T-helper 1 cell treated with Interleukin-12 subunit alpha and Interleukin-12 subunit beta and Interleukin-4 antibody, amounts not matched to agents 30 ng/mL and 1 ng/mL, for 36 hours (primary cell): ENCODE measurements around the gene NRP2. TPM values are rescaled to one million over a fixed set of nuclear protein-coding genes. Genes with fewer than 3 reads are reported as not detected.

Source experiments
- intact Hi-C: fragments of 100-400 bp; cut with micrococcal nuclease; formaldehyde crosslinking; loops from one replicate; pipeline ENCODE4 v1.15.1; 2024
- total RNA-seq: library from RNA; stranded (reverse); gene quantifications from 2 replicates; pipeline ENCODE4 v1.2.3, GENCODE V29; 2022

NRP2 gene
- total RNA-seq, 1 donor from 2014 or later = 11.4 TPM

DNA sequence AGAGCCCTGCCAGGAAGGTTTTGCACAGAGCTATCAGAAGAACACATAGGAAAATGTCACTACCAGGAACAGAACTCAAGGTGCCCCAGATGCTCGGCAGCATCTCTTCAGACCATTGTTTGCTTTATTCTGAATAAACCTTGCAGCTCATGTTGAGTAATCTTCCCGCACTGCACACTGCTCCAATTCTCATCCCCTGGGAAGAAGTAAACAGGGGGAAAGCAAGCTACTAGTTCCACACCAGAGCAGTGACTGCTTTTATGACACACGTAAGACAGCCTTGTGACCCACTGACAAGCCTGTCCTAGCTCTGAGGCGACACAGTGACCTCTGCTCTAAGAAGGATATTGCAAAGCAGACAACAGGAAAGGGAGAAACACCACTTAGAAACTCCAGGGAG is 44.2 kb downstream of the NRP2 start:
- intact Hi-C loops = no loop called here

DNA sequence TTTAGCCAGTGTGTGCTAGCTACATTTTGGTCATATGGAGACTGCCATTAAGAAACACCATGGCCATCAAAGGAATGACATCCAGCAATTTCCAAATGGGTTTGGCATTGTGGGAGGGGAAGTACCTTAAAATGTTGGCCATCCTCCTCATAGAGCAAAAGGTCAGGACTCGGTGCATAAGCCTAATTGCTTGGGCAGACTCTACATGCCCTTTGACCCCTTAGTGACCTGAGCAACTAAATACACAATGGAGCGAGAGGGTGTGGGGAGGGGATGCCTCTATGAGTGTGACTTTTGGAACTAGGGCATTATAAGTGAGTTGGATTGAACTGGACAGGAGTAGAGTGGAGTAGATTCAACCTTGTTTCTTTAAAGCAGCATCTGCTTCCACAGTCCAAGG is 44.9 kb downstream of the NRP2 start:
- intact Hi-C loops = no loop called here

DNA sequence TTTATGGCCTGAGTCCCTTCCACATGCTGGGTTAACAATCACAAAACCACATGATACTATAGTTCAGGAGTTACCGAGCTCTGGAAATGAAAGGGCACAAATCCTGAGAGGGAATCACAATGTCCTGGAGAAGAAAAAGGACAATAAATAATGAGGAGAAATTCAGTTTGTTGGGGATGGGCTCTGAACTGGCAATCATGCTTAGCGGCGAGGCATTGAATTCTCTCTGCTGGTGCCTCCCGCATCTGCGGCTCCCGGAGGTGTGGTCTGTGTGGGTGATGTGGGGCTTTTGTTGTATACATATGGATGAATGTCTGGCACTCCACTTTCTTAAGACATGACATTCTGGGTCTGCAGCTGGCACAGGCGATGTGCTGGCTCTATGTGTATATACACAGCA is 46.1 kb downstream of the NRP2 start:
- intact Hi-C loops = no loop called here

DNA sequence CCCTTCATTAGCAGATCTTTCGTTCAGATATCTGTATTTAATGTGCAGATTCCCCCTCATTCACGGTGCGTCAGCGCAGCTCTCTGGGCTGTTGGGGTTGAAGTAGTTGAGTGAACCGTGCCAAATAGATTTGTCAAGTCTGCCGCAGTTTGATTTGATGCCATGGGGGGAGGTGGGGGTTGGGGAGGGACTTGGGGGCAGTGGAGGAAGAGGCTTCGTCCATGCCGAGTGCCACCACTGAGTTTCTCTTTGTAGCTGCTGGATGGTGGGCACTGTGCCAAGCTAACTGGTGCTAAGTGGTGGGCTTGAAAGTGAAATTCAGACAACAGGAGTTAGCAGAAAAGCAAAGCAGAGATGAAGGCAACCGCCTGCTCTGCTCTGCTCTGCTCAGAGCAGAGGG is 47.9 kb downstream of the NRP2 start:
- intact Hi-C loops = no loop called here

DNA sequence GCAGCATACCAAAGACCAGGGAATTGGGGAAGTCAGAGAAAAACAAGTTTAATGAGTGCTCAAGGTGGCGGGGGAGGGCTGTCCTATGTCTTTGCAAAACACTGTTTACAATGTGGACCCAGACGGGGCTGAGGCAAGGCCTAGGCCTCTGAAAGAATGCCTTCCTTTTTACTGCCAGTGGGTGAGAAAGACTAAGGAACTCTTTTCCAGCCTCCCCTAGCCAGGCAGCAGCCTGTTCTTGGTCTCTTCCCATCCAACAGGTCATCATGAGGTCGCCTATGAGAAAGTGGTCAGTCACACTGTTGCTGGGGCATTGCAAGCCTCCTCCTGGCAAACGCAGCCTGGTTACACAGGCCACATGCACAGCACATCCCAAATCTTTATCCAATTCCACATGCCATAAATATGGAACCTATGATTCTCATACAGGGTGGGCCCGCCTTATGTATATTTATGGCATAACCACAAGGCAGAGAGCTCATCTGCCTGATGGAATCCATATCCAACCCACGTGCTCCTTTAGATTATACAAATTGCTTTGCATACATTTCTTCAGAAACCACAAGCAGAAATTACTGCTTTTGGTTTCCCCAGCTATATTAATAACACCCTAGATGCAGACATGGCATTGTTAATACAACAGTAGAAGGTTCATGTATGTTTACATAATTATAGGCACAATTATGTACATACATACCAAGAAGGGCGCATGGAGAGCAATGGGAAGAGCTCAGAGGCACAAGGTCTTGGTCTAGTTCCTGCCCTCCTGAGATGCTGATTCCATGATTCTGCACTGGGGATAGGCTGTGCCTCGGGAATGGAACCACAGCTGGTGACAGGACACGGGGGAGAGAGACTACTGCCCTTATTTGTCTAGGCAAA is 48.6 kb downstream of the NRP2 start:
- intact Hi-C loops = no loop called here

DNA sequence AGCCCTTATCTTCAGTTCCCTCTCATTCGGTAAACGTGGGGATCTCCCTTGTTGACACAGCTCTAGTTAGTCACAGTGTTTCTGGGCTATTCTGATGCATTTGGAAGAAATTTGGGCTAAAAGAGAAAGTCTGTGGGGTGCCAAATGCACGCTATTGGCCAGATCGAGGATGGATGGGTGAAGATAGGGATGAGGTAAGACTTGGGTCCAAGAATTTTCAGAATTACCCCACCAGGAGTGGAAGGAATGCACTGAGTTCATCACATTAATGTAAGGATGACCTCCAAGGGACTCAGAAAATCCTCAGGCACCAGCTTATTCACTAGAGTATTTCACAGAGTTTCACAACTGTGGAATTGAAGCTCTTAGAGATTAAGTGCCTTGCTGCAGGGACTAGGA is 49.3 kb downstream of the NRP2 start:
- intact Hi-C loops = no loop called here

DNA sequence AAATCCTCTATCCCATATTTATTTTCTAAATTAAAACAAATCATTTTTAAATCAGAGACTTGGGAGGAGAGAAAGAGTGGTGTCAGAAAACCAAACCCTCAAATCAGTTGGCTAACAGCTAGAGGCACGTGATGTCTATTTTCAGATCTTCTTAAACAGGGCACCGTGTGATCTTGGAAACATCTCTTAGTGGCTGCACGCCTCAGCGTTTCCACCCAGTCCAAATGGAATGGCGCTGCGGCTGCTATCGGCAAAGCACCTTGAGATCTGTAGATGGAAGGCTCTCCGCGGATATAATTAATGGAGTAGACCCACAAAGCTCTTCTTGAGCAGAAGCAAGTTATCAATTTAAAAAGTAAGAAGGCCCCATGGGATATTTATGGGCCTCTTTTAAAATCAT is 50.0 kb downstream of the NRP2 start:
- intact Hi-C loops = no loop called here

DNA sequence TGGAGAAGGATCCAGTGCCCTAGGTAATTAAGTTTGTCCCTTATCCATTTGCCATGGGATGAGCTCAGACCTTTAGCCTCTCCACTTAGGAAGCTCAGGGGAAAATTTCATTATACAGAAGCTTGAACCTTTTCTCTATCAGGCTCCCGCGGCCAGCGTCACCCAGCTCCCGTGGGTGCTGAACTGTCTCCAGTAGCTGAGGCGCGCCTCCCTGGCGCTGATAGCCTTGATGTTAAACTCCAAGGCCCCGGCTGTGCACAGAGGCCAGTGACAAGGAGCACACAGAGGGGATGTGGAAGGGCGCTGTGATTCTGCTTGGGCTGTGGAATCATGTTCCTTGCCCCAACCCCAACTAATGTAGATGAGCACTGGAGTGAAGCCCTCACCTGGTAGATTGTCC is 50.8 kb downstream of the NRP2 start:
- intact Hi-C loops = no loop called here

DNA sequence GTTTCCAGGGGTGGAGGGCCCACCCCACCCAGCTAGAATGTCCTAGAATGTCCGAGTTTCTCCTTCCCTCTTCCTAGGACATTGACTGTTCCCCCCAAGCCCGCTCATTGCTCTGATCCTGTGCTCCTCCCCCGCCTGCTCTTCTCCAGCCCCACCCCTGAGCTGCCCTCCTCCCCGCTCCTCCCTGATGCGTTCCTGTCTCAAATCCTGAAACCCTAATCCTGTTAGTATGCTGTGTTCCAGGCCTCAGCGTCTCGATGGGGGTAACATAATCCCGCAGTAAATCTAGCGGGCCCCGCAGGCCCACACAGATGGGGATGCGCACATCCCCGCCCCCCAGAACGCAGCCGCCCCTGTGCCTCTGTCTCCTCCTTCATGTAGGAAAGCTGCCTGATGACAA is 51.3 kb downstream of the NRP2 start:
- intact Hi-C loops = no loop called here

DNA sequence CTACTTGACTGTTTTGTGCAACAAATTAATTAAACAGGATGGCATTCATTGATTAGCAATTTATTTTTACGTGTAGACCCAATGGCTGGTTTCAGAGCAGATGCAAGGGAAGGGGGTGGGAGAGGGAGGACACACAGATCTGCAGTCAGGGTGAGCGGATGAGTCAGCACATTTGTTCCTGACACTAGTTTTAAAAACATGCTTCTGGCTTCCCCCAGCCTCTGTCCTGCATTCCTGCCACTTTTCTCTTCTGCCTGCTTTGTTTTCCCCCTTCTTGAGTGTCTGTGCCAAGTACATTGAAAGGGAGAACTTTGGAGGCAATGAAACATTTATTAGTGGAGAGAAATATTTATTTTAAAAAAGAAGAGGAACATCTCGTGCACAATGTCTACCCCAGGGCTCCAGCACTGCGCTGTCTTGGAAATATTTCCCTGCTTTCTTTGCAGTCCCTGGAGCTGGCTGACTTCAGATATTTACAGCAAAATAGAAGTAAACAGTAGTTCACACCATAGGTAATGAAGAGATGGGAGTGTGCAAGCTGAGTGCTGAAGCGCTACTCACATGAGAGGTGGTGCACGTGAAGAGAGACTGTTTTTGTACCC is 52.2 kb downstream of the NRP2 start:
- intact Hi-C loops = no loop called here

DNA sequence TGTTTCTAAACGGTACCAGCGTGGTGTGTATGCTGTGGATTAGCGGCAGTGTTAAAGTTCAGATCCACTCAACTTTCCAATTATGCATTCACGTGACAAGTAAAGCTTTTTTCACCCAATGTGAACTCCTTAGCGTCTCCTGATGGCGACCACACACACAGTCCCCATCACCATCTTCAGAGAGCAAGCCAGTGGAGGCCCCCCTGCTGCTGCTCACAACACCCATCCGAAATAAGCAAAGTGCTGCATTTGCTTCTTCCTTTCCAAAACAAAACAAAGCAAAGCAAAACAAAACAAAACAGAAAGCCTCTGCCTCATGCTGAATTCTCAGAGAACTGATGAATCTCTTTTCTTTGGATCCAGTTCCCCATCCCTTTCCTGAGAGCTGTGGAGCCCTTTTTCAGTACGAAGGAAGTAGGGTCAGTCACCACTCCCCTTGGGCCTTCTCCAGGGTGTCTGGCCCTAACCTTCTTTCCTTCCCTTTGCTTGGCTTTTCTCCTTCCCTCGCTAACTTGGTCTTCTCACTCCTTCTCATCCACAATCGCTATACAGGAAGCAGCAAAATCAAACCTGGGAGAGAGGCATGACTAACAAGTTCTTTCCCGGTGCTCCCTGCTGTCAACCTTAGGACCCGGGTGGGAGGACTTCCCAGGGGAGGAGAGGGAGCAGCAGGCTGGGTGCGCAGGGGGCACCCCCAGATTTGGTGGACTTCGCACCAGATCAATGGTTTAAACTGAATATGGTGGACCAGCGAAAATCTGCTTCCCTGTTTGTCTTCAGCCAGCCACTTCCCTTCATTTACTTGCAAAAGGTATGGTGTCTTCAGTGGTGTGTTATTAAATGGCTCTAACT is 56.0 kb downstream of the NRP2 start:
- intact Hi-C loops = no loop called here

DNA sequence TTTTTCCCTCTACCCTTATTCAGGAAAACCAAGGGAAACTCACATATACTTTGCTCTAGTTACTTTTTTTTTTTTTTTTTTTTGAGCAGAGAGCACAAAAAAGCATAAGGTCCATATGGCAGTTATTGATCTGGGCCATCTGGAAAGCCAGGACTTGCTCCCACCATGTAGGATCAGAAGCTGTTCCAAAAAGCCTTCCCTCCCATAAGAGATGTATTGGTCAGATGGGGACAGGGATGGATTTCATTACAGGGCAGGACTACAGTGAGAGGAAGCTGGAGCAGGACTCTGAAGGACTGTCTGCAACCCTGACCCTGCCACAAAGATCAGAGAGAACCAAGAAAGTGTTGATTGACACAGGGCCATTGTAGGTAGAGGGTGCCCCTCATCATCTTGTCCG is 57.3 kb downstream of the NRP2 start:
- intact Hi-C loops = no loop called here

DNA sequence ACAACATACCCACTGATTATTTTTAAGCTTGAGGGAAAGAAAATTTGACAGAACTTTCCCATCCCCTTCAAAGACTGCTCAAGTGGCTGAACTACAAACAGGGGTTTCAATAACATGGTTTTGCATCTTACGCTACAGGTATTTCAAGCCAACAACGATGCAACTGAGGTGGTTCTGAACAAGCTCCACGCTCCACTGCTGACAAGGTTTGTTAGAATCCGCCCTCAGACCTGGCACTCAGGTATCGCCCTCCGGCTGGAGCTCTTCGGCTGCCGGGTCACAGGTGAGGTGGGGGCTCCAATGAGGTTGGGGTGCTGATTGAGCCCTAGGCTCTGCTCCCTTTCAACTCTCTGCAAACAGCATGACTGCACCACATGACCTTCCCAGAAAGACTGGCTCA is 58.1 kb downstream of the NRP2 start:
- intact Hi-C loops = no loop called here

DNA sequence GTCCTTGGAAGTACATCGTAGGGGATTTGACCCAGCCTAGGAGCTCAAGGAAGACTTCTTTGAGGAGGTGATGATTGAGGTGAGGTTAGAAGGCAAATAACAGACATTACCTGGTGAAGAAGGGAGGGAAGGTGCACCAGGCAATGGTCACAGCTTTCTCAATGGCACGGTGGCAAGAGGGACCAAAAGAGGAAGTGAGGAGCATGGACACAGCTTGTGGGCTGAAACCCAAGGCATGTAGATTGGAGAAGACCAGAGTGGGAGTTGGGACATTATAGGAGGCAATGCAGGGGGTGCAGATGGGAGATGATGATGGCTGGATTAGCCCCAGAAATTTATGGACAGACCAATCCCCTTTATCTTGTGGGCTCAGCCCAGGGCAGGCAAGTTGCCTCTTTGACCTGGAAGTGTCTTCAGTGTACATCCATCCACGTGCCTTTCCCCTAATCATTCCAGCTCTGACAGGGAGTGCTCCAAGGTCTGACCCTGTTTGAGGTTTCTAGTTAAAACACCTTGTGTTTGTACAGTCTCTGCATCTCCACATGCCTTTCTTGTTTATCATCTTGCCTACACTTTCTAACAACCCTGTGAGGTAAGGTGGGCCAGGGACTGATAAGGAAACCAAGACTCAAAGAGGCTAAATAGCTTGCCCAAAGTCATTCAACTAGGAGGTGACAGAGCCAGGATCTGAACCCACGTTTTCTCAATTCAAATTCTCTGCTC is 59.1 kb downstream of the NRP2 start:
- intact Hi-C loops = no loop called here

DNA sequence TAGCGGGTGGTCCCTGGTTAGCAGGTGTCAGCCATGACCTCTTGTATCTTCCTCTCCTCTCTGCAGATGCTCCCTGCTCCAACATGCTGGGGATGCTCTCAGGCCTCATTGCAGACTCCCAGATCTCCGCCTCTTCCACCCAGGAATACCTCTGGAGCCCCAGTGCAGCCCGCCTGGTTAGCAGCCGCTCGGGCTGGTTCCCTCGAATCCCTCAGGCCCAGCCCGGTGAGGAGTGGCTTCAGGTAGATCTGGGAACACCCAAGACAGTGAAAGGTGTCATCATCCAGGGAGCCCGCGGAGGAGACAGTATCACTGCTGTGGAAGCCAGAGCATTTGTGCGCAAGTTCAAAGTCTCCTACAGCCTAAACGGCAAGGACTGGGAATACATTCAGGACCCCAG is 60.8 kb downstream of the NRP2 start:
- intact Hi-C loops = no loop called here

DNA sequence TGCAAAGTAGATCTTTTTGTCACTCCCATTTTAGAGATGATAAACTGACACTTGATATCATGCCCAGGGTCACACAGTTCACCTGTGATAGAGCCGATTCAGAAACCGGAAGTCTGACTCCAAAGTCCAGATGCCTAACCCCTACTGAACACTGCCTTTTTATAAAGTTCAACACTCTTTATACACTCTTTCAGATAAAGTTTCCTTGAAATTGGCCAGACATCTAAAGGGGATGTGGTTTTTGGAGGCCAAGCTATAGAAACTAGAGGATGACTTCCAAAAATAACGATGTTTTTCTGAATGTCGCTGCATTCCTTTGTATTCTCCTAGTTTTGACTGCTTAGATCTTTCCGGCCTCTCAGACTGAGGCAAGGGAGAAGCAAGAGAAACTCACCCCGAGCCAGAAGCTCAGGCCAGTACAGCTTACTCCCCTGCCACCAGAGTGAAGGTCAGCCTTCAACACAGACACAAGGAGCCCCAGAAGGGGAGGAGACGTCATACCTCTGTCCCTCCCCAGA is 61.8 kb downstream of the NRP2 start:
- intact Hi-C loops = no loop called here

DNA sequence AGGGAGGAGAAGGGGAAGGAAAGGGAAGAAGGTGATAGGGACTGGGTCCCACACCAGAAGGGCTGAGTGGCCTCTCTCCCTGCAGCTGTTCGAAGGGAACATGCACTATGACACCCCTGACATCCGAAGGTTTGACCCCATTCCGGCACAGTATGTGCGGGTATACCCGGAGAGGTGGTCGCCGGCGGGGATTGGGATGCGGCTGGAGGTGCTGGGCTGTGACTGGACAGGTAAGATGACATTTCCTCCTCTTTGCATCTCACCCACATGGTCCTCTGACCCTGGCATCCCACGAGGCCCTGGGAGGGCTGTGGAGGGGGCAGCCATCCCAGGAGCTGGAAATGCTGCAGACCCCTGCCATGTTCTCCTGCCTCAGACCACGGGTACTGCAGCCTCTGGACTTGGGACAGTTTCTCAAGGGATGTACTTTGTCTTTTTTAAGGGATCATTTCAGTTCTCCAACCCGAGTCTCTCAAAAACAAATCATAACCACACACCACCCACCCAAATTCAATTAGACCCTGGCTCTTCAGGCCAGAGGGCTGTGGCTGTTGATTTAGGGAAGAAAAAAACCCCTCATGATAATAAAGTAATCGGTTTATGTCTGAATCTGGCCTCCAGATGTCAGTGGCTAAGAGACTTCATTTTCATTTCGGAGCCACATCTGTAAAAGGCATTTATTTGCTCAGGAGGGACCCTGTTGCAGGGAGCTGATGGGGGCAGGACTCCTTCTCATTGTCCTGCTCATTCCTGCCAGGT is 63.5 kb downstream of the NRP2 start:
- intact Hi-C loops = no loop called here

DNA sequence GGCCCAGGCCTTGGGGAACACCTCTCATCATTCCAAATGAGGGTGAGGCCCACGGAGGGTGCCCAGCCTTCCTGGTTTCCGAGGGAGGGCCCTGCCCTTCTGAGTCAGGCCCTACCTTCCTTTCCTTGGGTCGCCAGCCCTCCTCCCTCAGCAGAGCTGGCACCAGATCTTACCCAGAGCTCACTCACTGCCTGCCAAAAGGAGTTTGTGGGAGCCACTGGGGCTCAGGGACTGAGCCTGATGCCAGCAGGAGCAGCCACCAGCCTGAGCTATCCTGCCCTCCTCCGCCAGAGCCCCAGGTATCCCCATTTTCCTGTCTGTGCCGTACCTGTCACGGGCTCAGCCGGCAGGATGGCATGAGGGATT is 64.1 kb downstream of the NRP2 start:
- intact Hi-C loops = no loop called here

DNA sequence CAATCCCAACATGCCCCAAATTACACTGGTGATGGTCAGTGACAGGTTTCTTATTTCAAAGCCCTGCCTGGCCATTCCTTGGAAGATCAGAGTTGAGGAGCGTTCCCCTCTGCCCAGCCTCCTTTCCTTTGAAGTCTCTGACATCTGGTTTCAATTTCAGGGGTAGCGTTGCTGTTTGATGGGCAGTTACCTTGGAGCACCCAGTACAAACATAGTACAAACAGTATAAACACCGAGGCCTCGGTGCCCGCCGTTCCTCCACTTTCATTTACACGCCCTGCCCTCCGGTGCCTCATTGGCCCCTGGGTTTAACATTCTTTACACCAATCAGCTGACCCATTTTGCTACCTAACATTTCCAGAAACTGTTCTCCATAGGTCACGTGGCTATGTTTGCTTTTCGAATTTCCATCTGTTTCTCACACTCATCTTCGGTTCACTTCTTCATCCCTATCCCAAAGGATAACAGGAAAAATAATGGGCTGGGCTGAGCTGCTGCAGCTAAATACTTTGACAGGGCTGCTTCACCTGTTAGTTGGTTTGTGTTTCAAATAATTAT is 65.6 kb downstream of the NRP2 start:
- intact Hi-C loops = no loop called here

DNA sequence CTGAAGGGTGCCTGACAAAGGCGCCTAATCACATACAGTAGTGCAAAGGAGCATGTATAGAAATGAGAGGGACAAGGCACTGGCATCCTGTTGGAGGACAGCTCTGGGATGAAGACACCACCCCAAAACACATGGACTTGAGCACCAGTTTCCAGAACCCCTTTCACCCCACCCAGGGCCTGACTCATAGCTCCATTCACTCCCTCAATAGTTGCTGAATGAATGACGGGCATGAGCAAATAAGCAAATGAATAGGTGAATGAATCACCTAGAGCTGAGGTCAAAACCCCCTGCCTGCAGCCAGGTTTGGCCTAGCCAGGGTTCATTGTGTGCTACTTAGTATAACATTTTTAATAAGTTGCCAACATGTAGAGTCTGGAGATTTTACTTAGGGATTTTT is 66.3 kb downstream of the NRP2 start:
- intact Hi-C loops = no loop called here
